GM12865 (cell line): ENCODE data around the gene ANTXRL.
"Not testable (repeated sequence)": the region's sequence is repeated elsewhere in the genome, so short reads cannot be mapped to it uniquely, and the experiment has no call there.

ENCODE experiments used
- DNase-seq: peaks from one replicate; pipeline ENCODE4 v3.0.0; 2010; ENCODE audit warnings: low read depth
- H3K4me3 ChIP-seq: 2 replicates; pipeline ENCODE4 v1.5.1; 2011; ENCODE audit warnings: mild to moderate bottlenecking, low read depth, low read length, control low read depth
- TF ChIP-seq, protein P1 (sequence below): IDR thresholded peaks from 2 replicates; pipeline ENCODE4 v1.5.1; 2011; ENCODE audit warnings: low read length, control low read depth, low read depth, inconsistent platforms; ENCODE audit not compliant: insufficient read depth; ENCODE audit errors: missing control alignments

ANTXRL gene

GRCh38 chr10:46291817-46292572 lies 5.2 kb downstream of the ANTXRL start:
- TF ChIP-seq, protein P1, sequence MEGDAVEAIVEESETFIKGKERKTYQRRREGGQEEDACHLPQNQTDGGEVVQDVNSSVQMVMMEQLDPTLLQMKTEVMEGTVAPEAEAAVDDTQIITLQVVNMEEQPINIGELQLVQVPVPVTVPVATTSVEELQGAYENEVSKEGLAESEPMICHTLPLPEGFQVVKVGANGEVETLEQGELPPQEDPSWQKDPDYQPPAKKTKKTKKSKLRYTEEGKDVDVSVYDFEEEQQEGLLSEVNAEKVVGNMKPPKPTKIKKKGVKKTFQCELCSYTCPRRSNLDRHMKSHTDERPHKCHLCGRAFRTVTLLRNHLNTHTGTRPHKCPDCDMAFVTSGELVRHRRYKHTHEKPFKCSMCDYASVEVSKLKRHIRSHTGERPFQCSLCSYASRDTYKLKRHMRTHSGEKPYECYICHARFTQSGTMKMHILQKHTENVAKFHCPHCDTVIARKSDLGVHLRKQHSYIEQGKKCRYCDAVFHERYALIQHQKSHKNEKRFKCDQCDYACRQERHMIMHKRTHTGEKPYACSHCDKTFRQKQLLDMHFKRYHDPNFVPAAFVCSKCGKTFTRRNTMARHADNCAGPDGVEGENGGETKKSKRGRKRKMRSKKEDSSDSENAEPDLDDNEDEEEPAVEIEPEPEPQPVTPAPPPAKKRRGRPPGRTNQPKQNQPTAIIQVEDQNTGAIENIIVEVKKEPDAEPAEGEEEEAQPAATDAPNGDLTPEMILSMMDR, result no peak
- no peak overlapping the region for H3K4me3 ChIP-seq
- DNase-seq, result no peak

GRCh38 chr10:46292573-46293023 lies 5.8 kb downstream of the ANTXRL start:
- TF ChIP-seq, protein P1, result no peak
- DNase-seq, result no peak
- H3K4me3 ChIP-seq, result no peak overlapping the region

DNA sequence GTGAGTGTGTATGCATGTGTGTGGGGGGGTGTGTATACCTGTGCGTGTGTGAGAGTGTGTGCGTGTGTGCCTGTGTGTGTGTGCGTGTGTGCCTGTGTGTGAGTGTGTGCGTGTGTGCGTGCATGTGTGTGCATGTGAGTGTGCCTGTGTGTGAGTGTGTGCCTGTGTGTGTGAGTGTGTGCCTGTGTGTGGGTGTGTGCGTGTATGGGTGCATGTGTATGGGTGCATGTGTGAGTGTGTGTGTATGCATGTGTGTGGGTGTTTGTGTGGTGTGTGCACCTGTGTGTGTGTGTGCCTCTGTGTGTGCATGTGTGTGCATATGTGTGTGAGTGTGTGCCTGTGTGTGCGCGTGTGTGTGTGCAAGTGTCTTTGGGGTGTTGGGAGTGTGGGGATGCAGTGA lies 6.4 kb downstream of the ANTXRL start:
- no peak for DNase-seq
- TF ChIP-seq, protein P1, result no peak
- no peak overlapping the region for H3K4me3 ChIP-seq

- TF ChIP-seq, protein P1, result no peak
- no peak overlapping the region for H3K4me3 ChIP-seq
- no peak for DNase-seq
Observed at GRCh38 chr10:46293832-46294640, 7.2 kb downstream of the ANTXRL start.

GRCh38 chr10:46294641-46295220 lies 7.9 kb downstream of the ANTXRL start:
- no peak overlapping the region for H3K4me3 ChIP-seq
- TF ChIP-seq, protein P1, result no peak
- no peak for DNase-seq

DNA sequence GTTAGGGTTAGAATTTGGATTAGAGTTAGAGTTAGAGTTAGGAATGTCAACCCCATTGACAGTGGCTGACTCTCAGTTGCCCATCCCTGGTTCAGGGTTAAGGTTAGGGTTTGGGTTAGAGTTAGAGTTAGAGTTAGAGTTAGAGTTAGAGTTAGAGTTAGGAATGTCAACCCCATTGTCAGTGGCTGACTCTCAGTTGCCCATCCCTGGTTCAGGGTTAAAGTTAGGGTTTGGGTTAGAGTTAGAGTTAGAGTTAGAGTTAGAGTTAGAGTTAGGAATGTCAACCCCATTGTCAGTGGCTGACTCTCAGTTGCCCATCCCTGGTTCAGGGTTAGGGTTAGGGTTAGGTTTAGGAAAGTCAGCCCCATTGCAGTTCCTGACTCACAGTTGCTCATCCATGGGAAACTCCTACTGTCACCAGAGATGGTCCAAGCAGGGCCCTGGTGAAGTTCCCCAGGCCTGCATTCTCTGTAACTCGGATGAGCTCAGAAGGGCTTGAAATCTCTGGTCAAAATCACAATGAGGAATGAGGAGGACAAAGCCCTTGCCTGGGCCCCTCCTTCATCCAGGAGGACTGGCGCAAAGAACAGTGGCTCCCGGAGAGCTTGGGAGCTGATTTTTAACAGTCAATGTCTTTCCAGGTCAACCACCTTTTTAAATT lies 8.7 kb downstream of the ANTXRL start:
- not testable (repeated sequence) for H3K4me3 ChIP-seq, DNase-seq

- H3K4me3 ChIP-seq, DNase-seq: not testable (repeated sequence)
Observed at GRCh38 chr10:46296086-46296485, 9.3 kb downstream of the ANTXRL start.
